K562 (cell line): Measurements from ENCODE around the gene PCDH9. TPM values are rescaled to one million over a fixed set of nuclear protein-coding genes. Genes with fewer than 3 reads are reported as not detected.

Experiments used
- ATAC-seq: fragments of 200-7000 bp; cut with Tn5 transposase; 3 replicates; pipeline ENCODE4 v1.9.1; 2020; ENCODE audit warnings: moderate library complexity
- BruUV-seq: library from RNA; stranded (reverse); fragments of 400-500 nt; replicated peaks from 2 replicates; lab custom pipeline; 2021; lab: Mats Ljungman, UMichigan
- CTCF ChIA-PET: fragments of 300-600 bp; formaldehyde crosslinking; extraction: SDS; loops from one replicate; lab custom pipeline; 2021; ENCODE audit warnings: low intra/inter-chr PET ratio; lab: Yijun Ruan, JAX
- POLR2A ChIA-PET: fragments of 300-600, 350-650 bp; sonication (Branson Sonifier 250); formaldehyde crosslinking; extraction: SDS; loops from one replicate; lab custom pipeline; 2021; ENCODE audit warnings: antibody characterized with exemption, inconsistent platforms; lab: Yijun Ruan, JAX
- DNase-seq, 4 experiments: peaks; one replicate each; pipeline versions ENCODE4 v3.0.0 to v3.0.0-alpha.2; 2011 to 2018; ENCODE audit warnings: low spot score in 3 of 4, mixed read lengths in 3 of 4; ENCODE audit errors: extremely low read depth in 1 of 4
- FAIRE-seq: peaks from 2 replicates; lab custom pipeline; 2011; peaks lifted over from hg19 to GRCh38; lab: Jason Lieb, UNC
- H2AFZ ChIP-seq: 2 replicates; pipeline ENCODE4 v1.6.0; 2011; ENCODE audit warnings: low read depth, low read length, control low read depth, inconsistent platforms
- H3K27ac ChIP-seq: fragments of 200-600 bp; 3 replicates; pipeline ENCODE4 v1.8.0; 2011; ENCODE audit warnings: low read depth, mild to moderate bottlenecking, control low read depth, inconsistent platforms, low read length, moderate library complexity, mixed read lengths; ENCODE audit errors: extremely low read depth
- H3K27me3 ChIP-seq, 2 experiments: fragments of 300-600 bp in 1 of 2; 2 replicates in 1 of 2; 3 replicates in 1 of 2; pipeline versions ENCODE4 v1.6.0 to v1.8.0; 2011; ENCODE audit warnings: inconsistent platforms in 2 of 2, low read length in 2 of 2, mild to moderate bottlenecking in 1 of 2, mixed read lengths in 1 of 2, moderate library complexity in 1 of 2; ENCODE audit not compliant: control insufficient read depth in 2 of 2, insufficient read depth in 2 of 2
- H3K36me3 ChIP-seq: fragments of 300-600 bp; 3 replicates; pipeline ENCODE4 v1.8.0; 2011; ENCODE audit warnings: mild to moderate bottlenecking, low read length, inconsistent platforms; ENCODE audit not compliant: control insufficient read depth, insufficient read depth
- H3K4me1 ChIP-seq, 2 experiments: fragments of 200-600 bp in 1 of 2; replicated peaks in 1 of 2; 2 replicates in 1 of 2; 3 replicates in 1 of 2; pipeline versions ENCODE4 v1.5.1 to v1.8.0; 2011; ENCODE audit warnings: inconsistent platforms in 2 of 2, low read length in 2 of 2, mild to moderate bottlenecking in 1 of 2, mixed read lengths in 1 of 2, moderate library complexity in 1 of 2; ENCODE audit not compliant: control insufficient read depth in 2 of 2, insufficient read depth in 2 of 2
- H3K4me2 ChIP-seq: 2 replicates; pipeline ENCODE4 v1.6.1; 2011; ENCODE audit warnings: low read length, control low read depth, inconsistent platforms, mixed read lengths; ENCODE audit not compliant: insufficient read depth
- H3K4me3 ChIP-seq: fragments of 200-600 bp; sonication (generic), shearing (Covaris generic); 2 replicates; pipeline ENCODE4 v1.5.1; 2016; ENCODE audit warnings: control low read depth, inconsistent platforms
- H3K79me2 ChIP-seq: fragments of 200-600 bp; 3 replicates; pipeline ENCODE4 v1.8.0; 2011; ENCODE audit warnings: low read length, inconsistent platforms; ENCODE audit not compliant: control insufficient read depth, insufficient read depth
- H3K9ac ChIP-seq, 2 experiments: 2 replicates each; pipeline versions ENCODE4 v1.6.0 to v1.6.1; 2011; ENCODE audit warnings: low read depth in 2 of 2, low read length in 2 of 2, control low read depth in 1 of 2, inconsistent platforms in 1 of 2, mild to moderate bottlenecking in 1 of 2, mixed read lengths in 1 of 2; ENCODE audit not compliant: insufficient read depth in 1 of 2
- H3K9me1 ChIP-seq: one replicate; pipeline ENCODE4 v1.6.0; 2011; ENCODE audit warnings: inconsistent platforms, mild to moderate bottlenecking, low read length, moderate library complexity; ENCODE audit not compliant: control insufficient read depth, insufficient read depth
- H3K9me3 ChIP-seq: replicated peaks from 2 replicates; pipeline ENCODE4 v1.5.1; 2011; ENCODE audit warnings: low read depth, low read length, inconsistent platforms; ENCODE audit not compliant: control insufficient read depth, insufficient read depth
- H4K20me1 ChIP-seq: replicated peaks from 2 replicates; pipeline ENCODE4 v1.6.1; 2011; ENCODE audit warnings: low read length, inconsistent platforms, mixed read lengths; ENCODE audit not compliant: control insufficient read depth, insufficient read depth
- BRD9 ChIP-seq: fragments of 450-650 bp; IDR thresholded peaks from 2 replicates; pipeline ENCODE4 v1.6.1; 2018; ENCODE audit warnings: low read depth; ENCODE audit not compliant: partially characterized antibody
- DMBX1 ChIP-seq: fragments of 250-450 bp; sonication (Bioruptor Pico); IDR thresholded peaks from 2 replicates; pipeline ENCODE4 v1.8.0; 2022; ENCODE audit warnings: inconsistent platforms, mild to moderate bottlenecking, moderate library complexity, borderline replicate concordance
- MYBL2 ChIP-seq, 2 experiments: fragments of 450-650 bp in 1 of 2; sonication (generic) in 1 of 2; formaldehyde crosslinking in 1 of 2; IDR thresholded peaks; 2 replicates each; pipeline versions ENCODE4 v1.6.1 to v1.8.1; 2017 to 2022; ENCODE audit warnings: borderline replicate concordance in 1 of 2, inconsistent platforms in 1 of 2, low read depth in 1 of 2, mild to moderate bottlenecking in 1 of 2, missing genetic modification reagents in 1 of 2, moderate library complexity in 1 of 2
- NONO ChIP-seq, 2 experiments: fragments of 200-400 bp in 1 of 2; fragments of 450-650 bp in 1 of 2; formaldehyde crosslinking in 1 of 2; IDR thresholded peaks; 2 replicates each; pipeline ENCODE4 v1.6.1; 2017; ENCODE audit warnings: low read depth in 2 of 2, mild to moderate bottlenecking in 2 of 2, moderate library complexity in 2 of 2, low read length in 1 of 2
- NR2F6 ChIP-seq: fragments of 450-650 bp; formaldehyde crosslinking; IDR thresholded peaks from 2 replicates; pipeline ENCODE4 v1.4.0; 2020; ENCODE audit warnings: mild to moderate bottlenecking
- PHB2 ChIP-seq: fragments of 450-650 bp; IDR thresholded peaks from 2 replicates; pipeline ENCODE4 v1.6.1; 2017; ENCODE audit warnings: low read depth
- YBX1 ChIP-seq: fragments of 450-650 bp; IDR thresholded peaks from 2 replicates; pipeline ENCODE4 v1.7.1; 2016; ENCODE audit warnings: mild to moderate bottlenecking
- ZBED1 ChIP-seq: IDR thresholded peaks from 2 replicates; pipeline ENCODE4 v1.6.1; 2014
- ZNF23 ChIP-seq: fragments of 250-450 bp; sonication (Bioruptor Pico); IDR thresholded peaks from 2 replicates; pipeline ENCODE4 v1.4.0; 2020; ENCODE audit warnings: mild to moderate bottlenecking
- in situ Hi-C: fragments of 300-500 bp; cut with MboI; formaldehyde crosslinking; loops from 4 replicates; pipeline ENCODE4 v1.15.0; 2018; ENCODE audit warnings: inconsistent platforms, mixed read lengths
- intact Hi-C: fragments of 100-400 bp; cut with micrococcal nuclease; formaldehyde crosslinking; loops from 2 replicates; pipeline ENCODE4 v1.14.2; 2022
- polyA plus RNA-seq, 8 experiments: library from polyadenylated mRNA; depleted of rRNA in 4 of 8; stranded (reverse) in 5 of 8; unstranded in 3 of 8; fragments of >200 nt; fragmentation: Nextera tagmentation in 2 of 8; fragmentation: Illumina TruSeq in 1 of 8; extraction: Ambion mirVana in 2 of 8; extraction: Trizol in 1 of 8; gene quantifications; 2 replicates each; pipeline versions ENCODE4 v1.2.1 to v1.2.3, GENCODE V29; 2011 to 2014; ENCODE audit warnings: inconsistent platforms in 1 of 8, missing spikeins in 1 of 8
- total RNA-seq, 7 experiments: library from RNA; depleted of rRNA in 6 of 7; stranded (reverse); fragments of >200 nt in 6 of 7; fragmentation: Illumina TruSeq in 2 of 7; extraction: Trizol in 2 of 7; gene quantifications; 2 replicates each; pipeline versions ENCODE4 v1.2.1 to v1.2.3, GENCODE V29; 2011 to 2021; ENCODE audit warnings: low replicate concordance in 1 of 7
- TF ChIP-seq, protein P1 (sequence below): fragments of 450-650 bp; conservative IDR thresholded peaks from 2 replicates; pipeline ENCODE4 v1.6.1; 2016; ENCODE audit warnings: missing genetic modification characterization, low read depth, mild to moderate bottlenecking, missing compliant biosample characterization, moderate library complexity
- TF ChIP-seq, protein P2 (sequence below): fragments of 450-650 bp; formaldehyde crosslinking; IDR thresholded peaks from 2 replicates; pipeline ENCODE4 v1.4.0; 2020; ENCODE audit warnings: mild to moderate bottlenecking, moderate library complexity

Gene PCDH9
- total and polyA plus RNA-seq, 9 of the 15 experiments (the other 6 are each of a cell fraction or from before 2014, with no cell fraction given): 1.1 to 6.7 (median 4.9) TPM

DNA sequence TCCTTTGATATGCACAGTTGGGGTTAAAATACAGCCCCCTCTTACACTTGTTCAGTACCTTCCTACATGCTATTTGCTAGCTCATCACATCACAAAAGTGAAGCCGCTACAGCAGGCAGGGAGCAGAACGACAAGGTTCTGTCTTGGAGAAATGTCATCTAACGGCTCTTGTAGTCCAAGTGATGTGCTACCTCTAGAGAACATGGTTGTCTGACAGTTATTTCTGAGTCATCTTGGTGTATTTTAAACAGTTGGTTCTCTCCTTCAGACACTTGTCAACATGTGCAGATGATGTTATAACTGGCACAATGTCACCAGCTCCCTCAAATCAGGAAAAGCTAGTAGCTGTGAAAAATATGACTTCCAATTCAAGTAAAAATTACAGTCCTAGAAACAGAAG, 865.0 kb downstream of the PCDH9 start (continued):
- TF ChIP-seq DMBX1 (no peak), PHB2 (no peak), ZNF23 (CRISPR knock-in tag) (no peak), YBX1 (no peak), NONO (IDR thresholded peaks at IDR 0.05; ENCODE audit: low read depth in 2 of 2, low read length in 1 of 2) (no peak)
- TF ChIP-seq, protein P1, sequence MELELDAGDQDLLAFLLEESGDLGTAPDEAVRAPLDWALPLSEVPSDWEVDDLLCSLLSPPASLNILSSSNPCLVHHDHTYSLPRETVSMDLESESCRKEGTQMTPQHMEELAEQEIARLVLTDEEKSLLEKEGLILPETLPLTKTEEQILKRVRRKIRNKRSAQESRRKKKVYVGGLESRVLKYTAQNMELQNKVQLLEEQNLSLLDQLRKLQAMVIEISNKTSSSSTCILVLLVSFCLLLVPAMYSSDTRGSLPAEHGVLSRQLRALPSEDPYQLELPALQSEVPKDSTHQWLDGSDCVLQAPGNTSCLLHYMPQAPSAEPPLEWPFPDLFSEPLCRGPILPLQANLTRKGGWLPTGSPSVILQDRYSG: no peak
- TF ChIP-seq, all 486 proteins: peak for 0

DNA sequence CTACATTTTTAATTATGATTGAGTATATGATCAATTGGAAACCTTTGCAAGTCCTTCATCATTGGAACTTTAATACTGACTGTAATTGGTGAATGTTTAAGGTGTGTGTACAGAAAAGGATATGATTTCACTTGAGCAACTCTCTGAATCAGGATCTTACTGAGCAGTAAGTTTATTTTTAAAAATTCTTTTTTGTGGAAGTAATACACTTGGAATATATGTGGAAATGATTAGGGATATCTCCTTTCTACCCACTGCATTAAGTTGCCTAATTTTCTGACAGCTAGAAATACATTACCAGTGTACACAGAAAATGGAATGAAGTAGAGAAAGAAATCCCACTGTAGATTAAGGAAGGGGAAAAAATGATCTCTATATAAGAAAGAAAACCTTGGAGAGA, 865.8 kb downstream of the PCDH9 start:
- H3K36me3 ChIP-seq: no peaks in the 10 kb centered on the region
- in situ Hi-C loops (no loop called here), intact Hi-C loops (no loop called here)
- ATAC-seq (no peak), FAIRE-seq (no peak), DNase-seq (no peak)
- H3K9me3 ChIP-seq: no peaks in the 10 kb centered on the region
- no peak for TF ChIP-seq BRD9
- TF ChIP-seq, protein P2, sequence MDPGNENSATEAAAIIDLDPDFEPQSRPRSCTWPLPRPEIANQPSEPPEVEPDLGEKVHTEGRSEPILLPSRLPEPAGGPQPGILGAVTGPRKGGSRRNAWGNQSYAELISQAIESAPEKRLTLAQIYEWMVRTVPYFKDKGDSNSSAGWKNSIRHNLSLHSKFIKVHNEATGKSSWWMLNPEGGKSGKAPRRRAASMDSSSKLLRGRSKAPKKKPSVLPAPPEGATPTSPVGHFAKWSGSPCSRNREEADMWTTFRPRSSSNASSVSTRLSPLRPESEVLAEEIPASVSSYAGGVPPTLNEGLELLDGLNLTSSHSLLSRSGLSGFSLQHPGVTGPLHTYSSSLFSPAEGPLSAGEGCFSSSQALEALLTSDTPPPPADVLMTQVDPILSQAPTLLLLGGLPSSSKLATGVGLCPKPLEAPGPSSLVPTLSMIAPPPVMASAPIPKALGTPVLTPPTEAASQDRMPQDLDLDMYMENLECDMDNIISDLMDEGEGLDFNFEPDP: no peak
- TF ChIP-seq ZBED1: no peak
- no peak for TF ChIP-seq NR2F6 (CRISPR knock-in tag)
- no peak for TF ChIP-seq MYBL2 (IDR thresholded peaks at IDR 0.05; ENCODE audit: low read depth)
- TF ChIP-seq MYBL2 (CRISPR knock-in tag; IDR thresholded peaks at IDR 0.05; ENCODE audit: borderline replicate concordance): no peak
- H3K27ac ChIP-seq: no peak overlapping the region
- H3K27me3 ChIP-seq: no peaks in the 10 kb centered on the region
- H3K4me1 ChIP-seq: no peaks in the 10 kb centered on the region
- no peak overlapping the region for H3K4me3 ChIP-seq
- no TSS peak for BruUV-seq
- ChIA-PET POLR2A (no interaction called here), CTCF (no interaction called here)
- no peak overlapping the region for H3K9ac ChIP-seq
- H3K79me2 ChIP-seq: no peaks in the 10 kb centered on the region
- H4K20me1 ChIP-seq: no peaks in the 10 kb centered on the region
- H2AFZ ChIP-seq: no peak overlapping the region
- H3K4me2 ChIP-seq: no peak overlapping the region
- no peaks in the 10 kb centered on the region for H3K9me1 ChIP-seq
